ENCODE results near the gene ALB.

The ALB gene

DNA sequence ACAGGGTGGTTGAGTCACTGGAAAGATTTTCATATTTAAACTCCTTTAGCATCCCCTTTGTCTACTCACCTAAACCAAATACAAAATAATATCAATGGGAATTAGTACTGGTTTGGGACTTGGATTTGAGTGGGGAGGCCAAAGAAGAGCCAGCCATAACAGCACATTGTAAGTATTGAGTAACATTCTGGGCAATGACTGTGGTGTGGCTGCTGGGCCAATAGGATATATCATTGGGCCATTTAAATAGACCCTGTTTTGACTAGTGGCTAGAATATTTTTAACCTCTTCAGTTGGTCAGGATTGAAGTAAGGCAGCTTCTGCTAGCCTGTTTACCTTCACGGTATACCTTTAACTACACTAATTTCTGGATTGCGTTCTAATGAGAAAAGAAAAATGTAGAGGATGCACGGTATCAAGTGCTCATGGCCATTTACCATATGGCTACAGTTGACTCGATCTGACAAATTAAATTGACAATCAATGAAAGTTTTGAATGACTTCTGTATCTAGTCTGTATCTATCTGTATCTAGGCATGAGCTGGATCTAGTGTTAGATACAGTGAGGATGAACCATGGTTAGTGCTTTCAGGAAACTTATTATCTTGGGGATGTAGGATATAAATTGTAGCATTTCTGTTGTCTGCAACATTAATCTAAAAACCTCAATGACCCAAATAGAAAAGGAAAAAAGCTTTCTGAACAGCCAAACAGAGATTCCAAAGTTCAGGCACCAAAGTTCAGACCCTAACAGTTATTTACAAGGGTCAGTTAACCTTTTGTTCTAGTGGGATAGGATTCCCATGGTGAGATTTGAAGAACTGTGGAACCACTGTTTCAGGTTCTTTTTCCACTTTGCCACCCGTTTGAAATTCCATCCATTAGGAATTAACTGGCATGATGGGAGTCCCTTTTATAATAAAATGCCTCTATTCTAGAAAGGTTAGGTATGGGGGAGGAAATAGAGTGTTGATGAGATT is 6.8 kb upstream of the ALB start:
- Histone ChIP-seq H3K27me3 (ENCODE audit: low read length) (no peaks in the 10 kb centered on the region), H3K79me2 (ENCODE audit: insufficient read depth, low read length) (no peaks in the 10 kb centered on the region), H3K36me3 (ENCODE audit: low read length) (no peaks in the 10 kb centered on the region), H3K4me3 (ENCODE audit: insufficient read depth, low read length, poor library complexity, severe bottlenecking) (no peak overlapping the region), H3K4me2 (ENCODE audit: low read depth, low read length, poor library complexity, severe bottlenecking) (no peak overlapping the region), H4K20me1 (ENCODE audit: low read depth, low read length) (no peaks in the 10 kb centered on the region), H3K9ac (ENCODE audit: low read length) (no peak overlapping the region), H3F3A (ENCODE audit: insufficient read depth) (no peaks in the 10 kb centered on the region), H2AFZ (ENCODE audit: low read depth, low read length, severe bottlenecking) (no peak overlapping the region), H3K9me2 (replicated peaks; ENCODE audit: insufficient read depth, low read length) (no peaks in the 10 kb centered on the region), H3K9me3 (ENCODE audit: insufficient read depth, low read length) (no peaks in the 10 kb centered on the region), H3K27ac (ENCODE audit: low read depth, low read length) (no peak overlapping the region)
- TF ChIP-seq, protein P1, sequence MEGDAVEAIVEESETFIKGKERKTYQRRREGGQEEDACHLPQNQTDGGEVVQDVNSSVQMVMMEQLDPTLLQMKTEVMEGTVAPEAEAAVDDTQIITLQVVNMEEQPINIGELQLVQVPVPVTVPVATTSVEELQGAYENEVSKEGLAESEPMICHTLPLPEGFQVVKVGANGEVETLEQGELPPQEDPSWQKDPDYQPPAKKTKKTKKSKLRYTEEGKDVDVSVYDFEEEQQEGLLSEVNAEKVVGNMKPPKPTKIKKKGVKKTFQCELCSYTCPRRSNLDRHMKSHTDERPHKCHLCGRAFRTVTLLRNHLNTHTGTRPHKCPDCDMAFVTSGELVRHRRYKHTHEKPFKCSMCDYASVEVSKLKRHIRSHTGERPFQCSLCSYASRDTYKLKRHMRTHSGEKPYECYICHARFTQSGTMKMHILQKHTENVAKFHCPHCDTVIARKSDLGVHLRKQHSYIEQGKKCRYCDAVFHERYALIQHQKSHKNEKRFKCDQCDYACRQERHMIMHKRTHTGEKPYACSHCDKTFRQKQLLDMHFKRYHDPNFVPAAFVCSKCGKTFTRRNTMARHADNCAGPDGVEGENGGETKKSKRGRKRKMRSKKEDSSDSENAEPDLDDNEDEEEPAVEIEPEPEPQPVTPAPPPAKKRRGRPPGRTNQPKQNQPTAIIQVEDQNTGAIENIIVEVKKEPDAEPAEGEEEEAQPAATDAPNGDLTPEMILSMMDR (IDR thresholded peaks at IDR 0.05; ENCODE audit: insufficient read depth, low read length, poor library complexity, severe bottlenecking): no peak
- no peak for TF ChIP-seq EZH2phosphoT487 (conservative IDR thresholded peaks at IDR 0.05; ENCODE audit: low read length)

DNA sequence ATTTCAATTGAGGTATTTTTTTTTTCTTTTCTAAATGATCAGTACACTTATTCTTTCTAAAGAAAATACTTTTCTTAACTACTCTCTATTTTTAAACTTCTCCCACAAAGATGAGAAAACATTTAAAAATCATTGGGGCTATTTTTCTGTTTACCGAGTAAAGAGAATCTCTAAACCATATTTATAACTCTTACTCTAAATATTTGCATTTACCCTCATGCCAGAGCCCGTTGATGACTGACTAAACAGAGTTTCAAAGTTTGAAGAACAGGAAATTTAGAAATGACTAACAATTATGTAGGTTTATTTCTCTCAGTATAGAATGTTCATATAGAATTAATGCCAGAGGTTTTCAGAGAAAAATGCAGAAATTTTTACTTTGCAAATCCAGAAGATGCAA is 2.7 kb upstream of the ALB start:
- Histone ChIP-seq H3K9me2 (replicated peaks; ENCODE audit: insufficient read depth, low read length) (no peaks in the 10 kb centered on the region), H3K27me3 (ENCODE audit: low read length) (no peaks in the 10 kb centered on the region), H3K36me3 (ENCODE audit: low read length) (no peaks in the 10 kb centered on the region), H4K20me1 (ENCODE audit: low read depth, low read length) (no peaks in the 10 kb centered on the region), H2AFZ (ENCODE audit: low read depth, low read length, severe bottlenecking) (no peak overlapping the region), H3K79me2 (ENCODE audit: insufficient read depth, low read length) (no peaks in the 10 kb centered on the region), H3K9ac (ENCODE audit: low read length) (no peak overlapping the region), H3K27ac (ENCODE audit: low read depth, low read length) (no peak overlapping the region), H3K4me3 (ENCODE audit: insufficient read depth, low read length, poor library complexity, severe bottlenecking) (no peak overlapping the region), H3K4me2 (ENCODE audit: low read depth, low read length, poor library complexity, severe bottlenecking) (no peak overlapping the region), H3K9me3 (ENCODE audit: insufficient read depth, low read length) (no peaks in the 10 kb centered on the region), H3F3A (ENCODE audit: insufficient read depth) (no peaks in the 10 kb centered on the region)
- no peak for TF ChIP-seq EZH2phosphoT487 (conservative IDR thresholded peaks at IDR 0.05; ENCODE audit: low read length)
- TF ChIP-seq, protein P1 (IDR thresholded peaks at IDR 0.05; ENCODE audit: insufficient read depth, low read length, poor library complexity, severe bottlenecking): no peak

DNA sequence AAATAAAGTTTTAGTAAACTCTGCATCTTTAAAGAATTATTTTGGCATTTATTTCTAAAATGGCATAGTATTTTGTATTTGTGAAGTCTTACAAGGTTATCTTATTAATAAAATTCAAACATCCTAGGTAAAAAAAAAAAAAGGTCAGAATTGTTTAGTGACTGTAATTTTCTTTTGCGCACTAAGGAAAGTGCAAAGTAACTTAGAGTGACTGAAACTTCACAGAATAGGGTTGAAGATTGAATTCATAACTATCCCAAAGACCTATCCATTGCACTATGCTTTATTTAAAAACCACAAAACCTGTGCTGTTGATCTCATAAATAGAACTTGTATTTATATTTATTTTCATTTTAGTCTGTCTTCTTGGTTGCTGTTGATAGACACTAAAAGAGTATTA is 370 bp downstream of the ALB start:
- H3K79me2 ChIP-seq (ENCODE audit: insufficient read depth, low read length): no peaks in the 10 kb centered on the region
- H3K9ac ChIP-seq (ENCODE audit: low read length): no peak overlapping the region
- no peaks in the 10 kb centered on the region for H3K9me3 ChIP-seq (ENCODE audit: insufficient read depth, low read length)
- no peak overlapping the region for H3K4me3 ChIP-seq (ENCODE audit: insufficient read depth, low read length, poor library complexity, severe bottlenecking)
- no peak for TF ChIP-seq EZH2phosphoT487 (conservative IDR thresholded peaks at IDR 0.05; ENCODE audit: low read length)
- TF ChIP-seq, protein P1 (IDR thresholded peaks at IDR 0.05; ENCODE audit: insufficient read depth, low read length, poor library complexity, severe bottlenecking): no peak
- H3K4me2 ChIP-seq (ENCODE audit: low read depth, low read length, poor library complexity, severe bottlenecking): no peak overlapping the region
- no peak overlapping the region for H3K27ac ChIP-seq (ENCODE audit: low read depth, low read length)
- H3K36me3 ChIP-seq (ENCODE audit: low read length): no peaks in the 10 kb centered on the region
- H3F3A ChIP-seq (ENCODE audit: insufficient read depth): no peaks in the 10 kb centered on the region
- no peak overlapping the region for H2AFZ ChIP-seq (ENCODE audit: low read depth, low read length, severe bottlenecking)
- H3K27me3 ChIP-seq (ENCODE audit: low read length): no peaks in the 10 kb centered on the region
- H4K20me1 ChIP-seq (ENCODE audit: low read depth, low read length): no peaks in the 10 kb centered on the region
- no peaks in the 10 kb centered on the region for H3K9me2 ChIP-seq (replicated peaks; ENCODE audit: insufficient read depth, low read length)
